ENCODE measurements around the gene SPPL3. TPM values are rescaled to one million over a fixed set of nuclear protein-coding genes. Genes with fewer than 3 reads are reported as not detected.
"Not testable (repeated sequence)": the region's sequence is repeated elsewhere in the genome, so short reads cannot be mapped to it uniquely, and the experiment has no call there.

Gene SPPL3
- total and polyA plus RNA-seq, 8 donors = 5.0 to 63.4 (median 18.0) TPM

DNA sequence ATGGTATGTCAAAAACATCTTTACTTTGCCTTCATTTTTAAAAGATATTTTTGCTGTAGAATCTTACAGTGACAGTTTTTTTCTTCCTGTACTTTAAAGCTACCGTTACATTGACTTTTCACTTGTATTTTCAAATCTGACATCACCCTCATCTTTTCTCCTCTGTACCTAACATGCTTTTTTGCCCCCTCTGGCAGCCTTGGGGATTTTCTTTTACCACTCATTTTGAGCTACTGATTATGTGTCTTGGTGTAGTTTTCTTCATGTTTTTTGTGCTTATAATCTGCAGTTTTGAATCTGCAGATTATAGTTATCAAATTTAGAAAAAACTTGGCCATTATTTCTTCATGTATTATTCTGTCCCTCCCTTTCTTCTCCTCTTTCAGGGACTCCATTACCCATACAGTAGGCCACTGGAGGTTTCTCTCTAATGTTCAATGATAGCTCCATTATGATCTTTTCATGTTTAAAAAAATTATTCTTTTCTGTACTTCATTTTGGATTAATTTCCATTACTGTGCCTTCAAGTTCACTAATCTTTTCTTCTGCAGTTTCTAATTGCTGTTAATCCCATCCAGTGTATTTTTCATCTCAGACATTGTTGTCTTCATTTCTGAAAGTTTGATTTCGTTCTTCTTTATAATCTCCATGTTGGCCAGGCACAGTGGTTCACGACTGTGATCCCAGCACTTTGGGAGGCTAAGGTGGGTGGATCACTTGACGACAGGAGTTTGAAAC lies 108.5 kb downstream of the SPPL3 start:
- Histone ChIP-seq H3K27ac (no peak overlapping the region), H3K36me3 (peaks cover 0 to 8% (median under 1%) of the 10 kb centered on the region in 4 donors), H3K27me3 (no peaks in the 10 kb centered on the region), H3K4me3 (no peak overlapping the region), H3K4me1 (peaks cover 0 to 4% (median under 1%) of the 10 kb centered on the region in 4 donors), H3K9me3 (peaks cover 0 to 9% (median 4%) of the 10 kb centered on the region in 4 donors)
- 96 to 99% (median 97%) methylated on average over 4 of the region's 4 CpGs for WGBS, 5 donors
- no peak for DNase-seq
- no peak for TF ChIP-seq POLR2A (IDR thresholded peaks at IDR 0.05)
- no peak for TF ChIP-seq POLR2AphosphoS5 (IDR thresholded peaks at IDR 0.05)
- TF ChIP-seq, protein P1, sequence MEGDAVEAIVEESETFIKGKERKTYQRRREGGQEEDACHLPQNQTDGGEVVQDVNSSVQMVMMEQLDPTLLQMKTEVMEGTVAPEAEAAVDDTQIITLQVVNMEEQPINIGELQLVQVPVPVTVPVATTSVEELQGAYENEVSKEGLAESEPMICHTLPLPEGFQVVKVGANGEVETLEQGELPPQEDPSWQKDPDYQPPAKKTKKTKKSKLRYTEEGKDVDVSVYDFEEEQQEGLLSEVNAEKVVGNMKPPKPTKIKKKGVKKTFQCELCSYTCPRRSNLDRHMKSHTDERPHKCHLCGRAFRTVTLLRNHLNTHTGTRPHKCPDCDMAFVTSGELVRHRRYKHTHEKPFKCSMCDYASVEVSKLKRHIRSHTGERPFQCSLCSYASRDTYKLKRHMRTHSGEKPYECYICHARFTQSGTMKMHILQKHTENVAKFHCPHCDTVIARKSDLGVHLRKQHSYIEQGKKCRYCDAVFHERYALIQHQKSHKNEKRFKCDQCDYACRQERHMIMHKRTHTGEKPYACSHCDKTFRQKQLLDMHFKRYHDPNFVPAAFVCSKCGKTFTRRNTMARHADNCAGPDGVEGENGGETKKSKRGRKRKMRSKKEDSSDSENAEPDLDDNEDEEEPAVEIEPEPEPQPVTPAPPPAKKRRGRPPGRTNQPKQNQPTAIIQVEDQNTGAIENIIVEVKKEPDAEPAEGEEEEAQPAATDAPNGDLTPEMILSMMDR (IDR thresholded peaks at IDR 0.05) = no peak
- TF ChIP-seq EP300 (IDR thresholded peaks at IDR 0.05) = no peak
- intact Hi-C loops (cut with DNase I; ENCODE audit: low total_unique reads) = no loop called here

DNA sequence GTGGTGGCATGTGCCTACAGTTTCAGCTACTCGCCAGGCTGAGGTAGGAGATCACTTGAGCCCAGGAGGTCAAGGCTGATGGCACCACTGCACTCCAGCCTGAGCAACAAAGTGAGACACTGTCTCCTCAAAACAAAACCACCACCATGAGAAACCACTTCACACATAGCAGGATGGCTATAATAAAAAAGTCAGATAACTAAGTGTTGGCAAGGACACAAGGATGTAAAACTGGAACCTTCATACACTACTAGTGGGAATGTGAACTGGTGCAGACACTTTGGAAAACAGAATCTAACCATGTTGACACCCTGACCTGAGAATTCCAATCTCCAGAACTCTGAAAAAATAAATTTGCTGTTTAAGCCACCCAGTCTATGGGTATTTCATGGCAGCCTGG lies 110.8 kb downstream of the SPPL3 start:
- H3K27ac ChIP-seq = no peak overlapping the region
- WGBS, 5 donors = 92 to 100% (median 100%) methylated on average over 1 of the region's 1 CpG
- no peak for TF ChIP-seq POLR2A (IDR thresholded peaks at IDR 0.05)
- TF ChIP-seq, protein P1 (IDR thresholded peaks at IDR 0.05) = no peak
- no peak for TF ChIP-seq POLR2AphosphoS5 (IDR thresholded peaks at IDR 0.05)
- no peak for TF ChIP-seq EP300 (IDR thresholded peaks at IDR 0.05)

DNA sequence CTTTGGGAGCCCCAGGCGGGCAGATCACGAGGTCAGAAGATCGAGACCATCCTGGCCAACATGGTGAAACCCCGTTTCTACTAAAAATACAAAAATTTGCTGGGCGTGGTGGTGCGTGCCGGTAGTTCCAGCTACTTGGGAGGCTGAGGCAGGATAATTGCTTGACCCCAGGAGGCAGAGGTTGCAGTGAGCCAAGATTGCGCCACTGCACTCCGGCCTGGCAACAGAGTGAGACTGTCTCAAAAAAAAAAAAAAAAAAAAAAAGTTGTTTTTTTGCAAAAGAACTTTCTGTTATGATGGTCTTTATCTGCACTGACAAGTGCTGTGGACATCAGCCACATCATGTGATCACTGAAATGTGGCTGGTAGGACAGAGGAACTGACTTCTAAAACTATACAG lies 111.7 kb downstream of the SPPL3 start:
- intact Hi-C loops (cut with DNase I; ENCODE audit: low total_unique reads); H3K4me3 ChIP-seq; H3K27ac ChIP-seq; DNase-seq; H3K36me3 ChIP-seq; H3K4me1 ChIP-seq; H3K27me3 ChIP-seq; H3K9me3 ChIP-seq: not testable (repeated sequence)
- WGBS, 5 donors = 93 to 99% (median 95%) methylated on average over 9 of the region's 9 CpGs

More for the DNA sequence above, 110.8 kb downstream of the SPPL3 start:
- intact Hi-C loops (cut with DNase I; ENCODE audit: low total_unique reads) = no loop called here
- H3K4me1 ChIP-seq = no peaks in the 10 kb centered on the region
- peaks cover 0 to 9% (median 6%) of the 10 kb centered on the region in 4 donors for H3K36me3 ChIP-seq
- H3K4me3 ChIP-seq = no peak overlapping the region
- no peaks in the 10 kb centered on the region for H3K27me3 ChIP-seq
- peaks cover 0 to 9% (median 4%) of the 10 kb centered on the region in 4 donors for H3K9me3 ChIP-seq
- no peak for DNase-seq

DNA sequence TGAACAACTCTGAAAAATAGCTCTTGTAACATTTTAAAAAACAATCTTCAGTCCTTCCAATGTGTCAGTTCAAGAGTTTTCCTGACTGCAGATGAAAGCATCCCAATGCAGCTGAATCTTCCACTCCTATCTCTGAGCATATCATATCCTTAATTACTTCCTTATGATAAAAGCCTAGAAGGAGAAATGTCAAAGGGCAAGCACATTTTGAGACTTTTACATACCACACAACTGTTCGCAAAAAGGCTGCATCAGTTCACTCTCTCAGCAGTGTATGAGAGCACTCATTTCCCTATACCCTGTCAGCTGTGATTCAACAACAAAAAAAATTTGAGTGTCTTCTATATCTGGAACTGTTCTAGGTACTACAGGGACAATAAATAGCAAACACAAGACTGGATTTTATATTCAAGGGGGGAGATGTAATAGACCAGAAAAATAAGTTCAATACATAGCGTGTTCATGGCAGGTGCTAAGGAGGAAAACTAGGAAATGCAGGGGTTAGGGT lies 112.4 kb downstream of the SPPL3 start:
- Histone ChIP-seq H3K27ac (no peak overlapping the region), H3K27me3 (no peaks in the 10 kb centered on the region), H3K9me3 (peaks cover 0 to 9% (median 4%) of the 10 kb centered on the region in 4 donors), H3K4me1 (no peaks in the 10 kb centered on the region), H3K36me3 (peaks cover 0 to 9% (median 6%) of the 10 kb centered on the region in 4 donors), H3K4me3 (no peak overlapping the region)
- no peak for DNase-seq
- TF ChIP-seq POLR2A (IDR thresholded peaks at IDR 0.05) (no peak), EP300 (IDR thresholded peaks at IDR 0.05) (no peak), POLR2AphosphoS5 (IDR thresholded peaks at IDR 0.05) (no peak)
- TF ChIP-seq, protein P1 (IDR thresholded peaks at IDR 0.05) = no peak
- intact Hi-C loops (cut with DNase I; ENCODE audit: low total_unique reads) = no loop called here
- WGBS, 5 donors = 77 to 90% (median 85%) methylated on average over 2 of the region's 2 CpGs

DNA sequence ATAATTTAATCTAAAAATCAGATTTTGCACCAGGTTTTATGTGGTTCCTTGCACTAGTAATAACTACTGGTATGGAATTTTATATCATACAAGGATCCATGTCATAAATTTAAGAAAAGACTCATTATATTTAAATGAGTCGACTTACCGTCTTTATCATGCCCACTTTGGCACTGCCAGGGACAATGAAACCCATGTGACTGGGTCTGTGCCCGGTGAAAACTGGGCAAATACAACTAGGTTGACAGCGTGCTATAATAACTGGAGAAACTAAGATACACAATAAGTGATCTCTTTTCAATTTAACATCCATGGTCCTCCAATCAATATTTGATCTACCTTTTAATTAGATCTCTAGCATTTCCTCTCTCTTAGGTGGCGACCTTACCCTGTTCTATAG lies 114.0 kb downstream of the SPPL3 start:
- intact Hi-C loops (cut with DNase I; ENCODE audit: low total_unique reads) = no loop called here
- peaks cover 0 to 9% (median 2%) of the 10 kb centered on the region in 4 donors for H3K36me3 ChIP-seq
- no peak for DNase-seq
- 57 to 83% (median 65%) methylated on average over 5 of the region's 5 CpGs for WGBS, 5 donors
- no peaks in the 10 kb centered on the region for H3K4me1 ChIP-seq
- H3K27ac ChIP-seq = no peak overlapping the region
- no peak for TF ChIP-seq EP300 (IDR thresholded peaks at IDR 0.05)
- H3K27me3 ChIP-seq = no peaks in the 10 kb centered on the region
- H3K9me3 ChIP-seq = no peaks in the 10 kb centered on the region
- no peak overlapping the region for H3K4me3 ChIP-seq

All from stomach (tissue), 9 donors.